Esophagus (tissue), 2 donors: ENCODE data around the gene TNFRSF11A. TPM values are rescaled to one million over a fixed set of nuclear protein-coding genes. Genes with fewer than 3 reads are reported as not detected.

ENCODE experiments used
- H3K27ac ChIP-seq, 2 donors: one replicate each; pipeline ENCODE4 v1.5.1; 2013; ENCODE audit warnings: low read depth in 2 of 2, mild to moderate bottlenecking in 2 of 2, inconsistent platforms in 1 of 2, low read length in 1 of 2, moderate library complexity in 1 of 2
- H3K27me3 ChIP-seq, 2 donors: one replicate each; pipeline ENCODE4 v1.6.1; 2013; ENCODE audit warnings: low read length in 2 of 2, control low read depth in 1 of 2, mild to moderate bottlenecking in 1 of 2; ENCODE audit not compliant: insufficient read depth in 2 of 2, control insufficient read depth in 1 of 2
- H3K36me3 ChIP-seq, 2 donors: one replicate each; pipeline ENCODE4 v1.6.1; 2013; ENCODE audit warnings: low read length in 1 of 2; ENCODE audit not compliant: control insufficient read depth in 2 of 2, insufficient read depth in 2 of 2
- H3K4me1 ChIP-seq, 2 donors: one replicate each; pipeline ENCODE4 v1.6.1; 2013; ENCODE audit warnings: low read length in 1 of 2; ENCODE audit not compliant: control insufficient read depth in 2 of 2, insufficient read depth in 2 of 2
- H3K4me3 ChIP-seq, 2 donors: one replicate each; pipeline ENCODE4 v1.5.1; 2013; ENCODE audit warnings: low read length in 2 of 2, mild to moderate bottlenecking in 2 of 2, low read depth in 1 of 2, moderate library complexity in 1 of 2
- H3K9me3 ChIP-seq, 2 donors: one replicate each; pipeline ENCODE4 v1.6.1; 2013; ENCODE audit warnings: mild to moderate bottlenecking in 2 of 2, low read depth in 1 of 2, low read length in 1 of 2, moderate library complexity in 1 of 2; ENCODE audit not compliant: control insufficient read depth in 2 of 2, insufficient read depth in 1 of 2
- WGBS, 2 donors: extraction: QIAGEN DNeasy Blood & Tissue Kit; methylation state at CpG; one replicate each; pipeline ENCODE4 v1.1.7; 2013; 5-methylcytosine and 5-hydroxymethylcytosine counted together
- polyA plus RNA-seq, 2 donors: library from polyadenylated mRNA; stranded (reverse); fragments of 200-250 nt; gene quantifications; one replicate each; pipeline ENCODE4 v1.2.3, GENCODE V29; 2013
- donor health status: healthy with polysubstance abuse.
- donor health status: Bipolar disorder and iron deficiency.

The TNFRSF11A gene
- polyA plus RNA-seq, 2 donors: 1.2 to 2.2 TPM

DNA sequence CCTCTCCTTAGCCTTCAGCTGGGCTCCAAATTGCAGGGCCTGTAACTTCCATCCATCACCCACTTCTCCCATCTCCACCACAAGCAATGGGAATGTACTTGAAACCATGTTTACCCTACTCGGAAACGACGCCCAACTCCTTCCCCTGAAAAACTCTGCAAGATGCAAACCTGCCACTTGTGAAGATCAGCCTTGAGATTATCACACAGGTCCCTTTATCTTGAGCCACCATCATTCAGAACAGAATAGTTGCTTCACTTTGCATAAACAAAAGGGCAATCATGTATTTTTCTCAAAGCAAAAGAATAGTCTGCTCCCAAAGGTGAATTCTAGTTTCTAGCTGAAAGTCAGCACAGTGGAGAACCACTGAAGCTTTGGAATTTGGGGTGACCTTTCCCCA, 75.8 kb downstream of the TNFRSF11A start:
- Histone ChIP-seq H3K4me3 (no peak overlapping the region), H3K27me3 (no peaks in the 10 kb centered on the region), H3K36me3 (no peaks in the 10 kb centered on the region), H3K4me1 (no peaks in the 10 kb centered on the region), H3K9me3 (peaks cover 0 to under 1% of the 10 kb centered on the region in 2 donors), H3K27ac (no peak overlapping the region)
- WGBS, 2 donors: 83% methylated on average over 3 of the region's 3 CpGs

DNA sequence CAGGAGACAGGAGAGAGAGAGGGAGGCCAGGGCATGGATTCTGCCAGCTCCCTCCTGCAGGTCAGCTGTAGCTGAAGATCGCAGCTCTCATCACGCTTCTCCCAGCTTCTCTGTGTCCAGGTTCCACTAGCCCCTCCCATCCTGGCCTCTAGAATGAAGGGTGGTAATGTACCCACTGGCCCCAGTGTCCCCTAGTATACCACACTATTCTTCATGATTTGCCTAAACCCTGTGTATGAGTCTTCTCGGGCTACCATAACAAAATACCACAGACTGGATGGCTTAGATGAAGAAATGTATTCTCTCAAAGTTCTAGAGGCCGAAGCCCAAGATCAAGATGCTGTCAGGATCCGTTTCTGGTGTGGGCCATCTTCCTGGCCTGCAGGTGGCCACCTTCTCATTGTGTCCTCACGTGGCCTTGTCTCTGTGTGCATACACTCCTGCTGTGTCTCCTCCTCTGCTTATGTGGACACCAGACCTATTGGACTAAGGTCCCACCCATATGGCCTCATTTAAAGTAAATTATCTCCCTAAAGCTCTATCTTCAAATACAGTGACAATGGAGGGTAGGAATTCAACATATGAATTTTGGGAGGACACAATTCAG, 77.3 kb downstream of the TNFRSF11A start:
- WGBS, 2 donors: 85 to 88% methylated on average over 6 of the region's 6 CpGs
- H3K27me3 ChIP-seq: no peaks in the 10 kb centered on the region

GRCh38 chr18:62403120-62403519, 78.0 kb downstream of the TNFRSF11A start:
- WGBS, 2 donors: 91 to 93% methylated on average over 3 of the region's 3 CpGs
- Histone ChIP-seq H3K27me3 (no peaks in the 10 kb centered on the region), H3K27ac (no peak overlapping the region), H3K4me1 (no peaks in the 10 kb centered on the region), H3K4me3 (no peak overlapping the region), H3K36me3 (no peaks in the 10 kb centered on the region), H3K9me3 (peaks cover 0 to 3% of the 10 kb centered on the region in 2 donors)

More for the DNA sequence above, 77.3 kb downstream of the TNFRSF11A start:
- H3K4me3 ChIP-seq: no peak overlapping the region
- H3K36me3 ChIP-seq: no peaks in the 10 kb centered on the region
- no peaks in the 10 kb centered on the region for H3K4me1 ChIP-seq
- H3K9me3 ChIP-seq: peaks cover 0 to 3% of the 10 kb centered on the region in 2 donors
- H3K27ac ChIP-seq: no peak overlapping the region

DNA sequence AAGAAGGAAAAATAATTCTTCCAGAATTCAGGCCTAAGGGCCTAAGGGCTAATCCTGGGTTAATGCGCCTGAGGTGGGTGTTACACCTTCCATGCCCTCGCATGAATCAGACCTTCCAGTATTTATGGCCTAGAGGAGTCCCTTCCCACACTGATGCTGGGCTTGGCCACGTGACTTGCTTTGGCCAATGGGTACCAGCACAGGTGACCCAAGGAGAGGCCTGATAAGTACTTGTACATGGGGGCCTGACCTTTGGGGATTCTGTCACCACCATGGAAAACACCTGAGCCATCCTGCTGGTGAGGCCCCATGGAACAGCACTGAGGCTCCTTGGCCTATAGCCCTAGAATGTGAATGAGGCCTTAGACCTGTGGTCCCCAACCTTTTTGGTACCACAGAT, 79.8 kb downstream of the TNFRSF11A start:
- no peaks in the 10 kb centered on the region for H3K4me1 ChIP-seq
- peaks cover 0 to 3% of the 10 kb centered on the region in 2 donors for H3K9me3 ChIP-seq
- no peak overlapping the region for H3K4me3 ChIP-seq
- H3K36me3 ChIP-seq: no peaks in the 10 kb centered on the region
- H3K27ac ChIP-seq: no peak overlapping the region
- no peaks in the 10 kb centered on the region for H3K27me3 ChIP-seq
- 77 to 88% methylated on average over 3 of the region's 3 CpGs for WGBS, 2 donors

DNA sequence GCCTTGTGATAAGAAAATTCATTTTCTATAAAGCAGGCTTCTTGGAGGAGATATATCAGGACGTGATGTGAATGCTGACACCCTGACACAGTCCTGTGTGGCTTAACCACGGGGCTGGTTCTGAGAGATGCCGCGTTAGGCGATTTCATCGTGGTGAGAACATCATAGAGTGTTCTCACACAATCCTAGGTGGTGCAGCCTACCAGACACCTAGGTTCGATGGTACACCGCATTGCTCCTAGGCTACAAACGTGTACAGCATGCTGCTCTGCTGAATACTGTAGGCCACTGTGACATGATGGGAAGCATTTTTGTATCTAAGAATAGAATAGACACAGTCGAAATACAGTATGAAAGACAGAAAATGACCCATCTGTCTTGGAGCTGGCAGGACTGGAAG, 82.5 kb downstream of the TNFRSF11A start:
- Histone ChIP-seq H3K27me3 (no peaks in the 10 kb centered on the region), H3K4me1 (no peaks in the 10 kb centered on the region), H3K27ac (no peak overlapping the region), H3K36me3 (no peaks in the 10 kb centered on the region), H3K4me3 (no peak overlapping the region), H3K9me3 (peaks cover 3% of the 10 kb centered on the region in 2 donors)
- 82 to 86% methylated on average over 10 of the region's 10 CpGs for WGBS, 2 donors

DNA sequence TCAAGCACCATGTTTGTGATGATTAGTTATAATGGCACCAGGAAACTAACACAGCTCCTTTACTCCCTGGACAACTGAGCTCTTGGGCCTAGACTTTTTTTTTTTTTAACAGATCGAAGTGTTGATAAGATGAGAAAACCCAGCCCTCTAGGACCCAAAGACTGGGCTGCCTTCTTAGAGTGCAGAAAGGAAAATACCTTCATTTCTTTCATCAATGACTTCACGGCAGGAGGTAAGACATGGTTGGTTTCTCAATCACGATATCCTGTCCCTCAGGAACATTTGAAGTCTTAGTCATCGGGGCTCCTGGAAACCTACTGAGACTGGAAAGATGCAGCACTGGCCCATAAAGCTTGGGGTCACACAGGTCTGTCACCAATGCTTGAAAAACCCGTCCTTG, 84.7 kb downstream of the TNFRSF11A start:
- Histone ChIP-seq H3K9me3 (peaks cover 3% of the 10 kb centered on the region in 2 donors), H3K36me3 (no peaks in the 10 kb centered on the region), H3K4me3 (no peak overlapping the region), H3K4me1 (no peaks in the 10 kb centered on the region), H3K27ac (no peak overlapping the region), H3K27me3 (peaks cover 0 to 2% of the 10 kb centered on the region in 2 donors)
- 77 to 81% methylated on average over 5 of the region's 5 CpGs for WGBS, 2 donors

DNA sequence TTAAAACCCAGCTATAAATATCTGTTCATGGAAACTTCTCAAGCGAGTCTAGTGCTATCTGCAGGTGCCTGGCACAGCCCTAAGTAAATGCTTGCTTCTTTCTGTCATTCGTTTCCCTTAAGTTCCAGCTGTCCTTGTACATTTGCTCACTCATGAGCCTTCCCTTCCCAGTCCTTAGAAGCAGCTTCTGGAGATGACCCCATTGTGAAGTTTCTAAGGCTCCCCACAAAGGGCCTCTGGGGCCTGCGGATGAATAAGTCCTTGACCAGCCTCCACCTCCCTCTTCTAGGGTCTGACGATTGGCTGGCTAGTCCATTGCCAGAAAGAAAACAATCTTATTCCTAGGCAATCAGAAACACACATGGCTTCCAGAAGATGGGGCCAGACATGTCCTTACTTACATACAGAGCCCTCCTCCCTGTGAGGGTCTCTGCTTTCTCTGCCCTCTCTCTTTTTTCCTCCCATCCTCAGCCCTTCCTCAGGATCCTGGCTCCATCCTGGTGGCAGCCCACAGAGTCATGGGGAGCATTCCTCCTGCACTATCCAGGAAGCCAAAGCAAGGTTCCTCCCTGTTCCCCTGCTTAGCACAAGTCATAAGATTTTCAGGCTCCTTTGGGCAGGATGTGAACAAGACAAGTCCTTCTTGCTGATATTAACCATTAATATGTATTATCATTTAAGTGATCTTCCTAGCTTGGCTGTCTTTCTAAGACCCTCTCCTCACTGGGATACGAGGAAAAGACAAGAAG, 87.3 kb downstream of the TNFRSF11A start:
- Histone ChIP-seq H3K9me3 (peaks cover 0 to 3% of the 10 kb centered on the region in 2 donors), H3K27me3 (peaks cover 0 to 2% of the 10 kb centered on the region in 2 donors), H3K4me3 (no peak overlapping the region), H3K27ac (no peak overlapping the region), H3K4me1 (no peaks in the 10 kb centered on the region), H3K36me3 (no peaks in the 10 kb centered on the region)
- 78 to 83% methylated on average over 5 of the region's 5 CpGs for WGBS, 2 donors

GRCh38 chr18:62413206-62413605, 88.1 kb downstream of the TNFRSF11A start:
- no peaks in the 10 kb centered on the region for H3K36me3 ChIP-seq
- H3K27me3 ChIP-seq: peaks cover 0 to 2% of the 10 kb centered on the region in 2 donors
- H3K4me3 ChIP-seq: no peak overlapping the region
- peaks cover 0 to 3% of the 10 kb centered on the region in 2 donors for H3K9me3 ChIP-seq
- no peak overlapping the region for H3K27ac ChIP-seq
- no peaks in the 10 kb centered on the region for H3K4me1 ChIP-seq
- WGBS, 2 donors: 44 to 56% methylated on average over 1 of the region's 1 CpG

GRCh38 chr18:62418258-62418657, 93.1 kb downstream of the TNFRSF11A start:
- no peaks in the 10 kb centered on the region for H3K36me3 ChIP-seq
- WGBS, 2 donors: 79 to 100% methylated on average over 1 of the region's 1 CpG
- H3K9me3 ChIP-seq: no peaks in the 10 kb centered on the region

GRCh38 chr18:62420151-62420512, 95.0 kb downstream of the TNFRSF11A start:
- no peaks in the 10 kb centered on the region for H3K9me3 ChIP-seq
- H3K27ac ChIP-seq: peak overlapping the region in 1 of 2 donors; percentile 60
- H3K27me3 ChIP-seq: no peaks in the 10 kb centered on the region
- 38 to 46% methylated on average over 3 of the region's 3 CpGs for WGBS, 2 donors
- H3K4me3 ChIP-seq: no peak overlapping the region
- no peaks in the 10 kb centered on the region for H3K4me1 ChIP-seq
- H3K36me3 ChIP-seq: no peaks in the 10 kb centered on the region

More at GRCh38 chr18:62418258-62418657, 93.1 kb downstream of the TNFRSF11A start:
- Histone ChIP-seq H3K4me1 (no peaks in the 10 kb centered on the region), H3K27ac (no peak overlapping the region), H3K4me3 (no peak overlapping the region), H3K27me3 (peaks cover 0 to 2% of the 10 kb centered on the region in 2 donors)
